NT2/D1 (cell line): ENCODE measurements around the gene NHSL1.

Source experiments
- SUZ12 ChIP-seq: IDR thresholded peaks from 2 replicates; pipeline ENCODE4 v1.6.1; 2011; ENCODE audit not compliant: insufficient read length, insufficient read depth; ENCODE audit errors: extremely low read depth
- YY1 ChIP-seq: IDR thresholded peaks from 2 replicates; pipeline ENCODE4 v1.6.1; 2011; ENCODE audit not compliant: insufficient read length, insufficient read depth
- ZNF274 ChIP-seq: IDR thresholded peaks from 2 replicates; pipeline ENCODE4 v1.6.1; 2011; ENCODE audit warnings: mild to moderate bottlenecking, low read depth, low read length

GRCh38 chr6:138374815-138375214 lies 124.5 kb downstream of the NHSL1 start:
- TF ChIP-seq ZNF274 (no peak), YY1 (no peak), SUZ12 (no peak)
